HepG2 (cell line): Measurements from ENCODE around the gene PKP4. TPM values are rescaled to one million over a fixed set of nuclear protein-coding genes. Genes with fewer than 3 reads are reported as not detected.
A peak's percentile ranks its signal among the peaks of the same experiment; 100 is the strongest.

Experiments
- BHLHE40 ChIP-seq: IDR thresholded peaks from 2 replicates; pipeline ENCODE4 v1.6.1; 2011; ENCODE audit warnings: low read length, improper control_type of control experiment
- FLYWCH1 ChIP-seq: sonication (generic); formaldehyde crosslinking; IDR thresholded peaks from 2 replicates; pipeline ENCODE4 v1.8.1; 2023; ENCODE audit warnings: mild to moderate bottlenecking, missing genetic modification reagents
- FOXA3 ChIP-seq: IDR thresholded peaks from 2 replicates; pipeline ENCODE4 v1.6.1; 2016; ENCODE audit warnings: missing genetic modification reagents, missing compliant biosample characterization
- GTF3A ChIP-seq: sonication (generic); formaldehyde crosslinking; conservative IDR thresholded peaks from 2 replicates; pipeline ENCODE4 v1.4.0; 2020; ENCODE audit warnings: mild to moderate bottlenecking, missing genetic modification reagents
- HMGA1 ChIP-seq: sonication (generic); formaldehyde crosslinking; conservative IDR thresholded peaks from 2 replicates; pipeline ENCODE4 v1.4.0; 2020; ENCODE audit warnings: missing genetic modification reagents
- HOXD1 ChIP-seq: sonication (generic); formaldehyde crosslinking; IDR thresholded peaks from 2 replicates; pipeline ENCODE4 v1.5.0; 2020; ENCODE audit warnings: missing genetic modification reagents
- MEIS1 ChIP-seq: sonication (generic); formaldehyde crosslinking; IDR thresholded peaks from 2 replicates; pipeline ENCODE4 v1.9.0; 2021; ENCODE audit warnings: mild to moderate bottlenecking, missing genetic modification reagents, moderate library complexity, borderline replicate concordance
- MXI1 ChIP-seq: IDR thresholded peaks from 3 replicates; pipeline ENCODE4 v1.6.1; 2012; ENCODE audit warnings: low read depth, low read length, inconsistent platforms, borderline replicate concordance
- PHF21A ChIP-seq: sonication (generic); formaldehyde crosslinking; IDR thresholded peaks from 2 replicates; pipeline ENCODE4 v1.5.0; 2020; ENCODE audit warnings: mild to moderate bottlenecking, missing genetic modification reagents
- SRSF4 ChIP-seq: fragments of 200-400 bp; formaldehyde crosslinking; IDR thresholded peaks from one replicate; pipeline ENCODE4 v1.6.1; 2018; ENCODE audit warnings: mild to moderate bottlenecking, low read depth, low read length, moderate library complexity; ENCODE audit not compliant: poor library complexity, severe bottlenecking
- TBX2 ChIP-seq: sonication (generic); formaldehyde crosslinking; IDR thresholded peaks from 2 replicates; pipeline ENCODE4 v1.5.0; 2020; ENCODE audit warnings: missing genetic modification reagents, mild to moderate bottlenecking, borderline replicate concordance
- ZBED4 ChIP-seq: sonication (generic); formaldehyde crosslinking; IDR thresholded peaks from 2 replicates; pipeline ENCODE4 v1.4.0; 2020; ENCODE audit warnings: missing genetic modification reagents, borderline replicate concordance
- ZBTB33 ChIP-seq: sonication (generic); formaldehyde crosslinking; IDR thresholded peaks from 2 replicates; pipeline ENCODE4 v1.4.0; 2020; ENCODE audit warnings: missing genetic modification reagents
- ZFP37 ChIP-seq: sonication (generic); formaldehyde crosslinking; IDR thresholded peaks from 2 replicates; pipeline ENCODE4 v1.4.0; 2020; ENCODE audit warnings: missing genetic modification reagents, borderline replicate concordance
- ZNF446 ChIP-seq: sonication (generic); formaldehyde crosslinking; IDR thresholded peaks from 2 replicates; pipeline ENCODE4 v1.5.0; 2020; ENCODE audit warnings: mild to moderate bottlenecking, missing genetic modification reagents
- ZNF543 ChIP-seq: sonication (generic); formaldehyde crosslinking; IDR thresholded peaks from 2 replicates; pipeline ENCODE4 v1.4.0; 2020; ENCODE audit warnings: mild to moderate bottlenecking, missing genetic modification reagents
- ZNF550 ChIP-seq: sonication (generic); formaldehyde crosslinking; IDR thresholded peaks from 2 replicates; pipeline ENCODE4 v1.4.0; 2020; ENCODE audit warnings: mild to moderate bottlenecking, missing genetic modification reagents, borderline replicate concordance
- ZNF878 ChIP-seq: sonication (generic); formaldehyde crosslinking; IDR thresholded peaks from 2 replicates; pipeline ENCODE4 v1.8.1; 2023; ENCODE audit warnings: mild to moderate bottlenecking, missing genetic modification reagents, moderate library complexity
- polyA plus RNA-seq, 8 experiments: library from polyadenylated mRNA; depleted of rRNA in 3 of 8; stranded (reverse) in 7 of 8; unstranded in 1 of 8; fragments of >200 nt; fragmentation: Illumina TruSeq in 4 of 8; extraction: Trizol in 4 of 8; gene quantifications; 2 replicates each; pipeline versions ENCODE4 v1.2.1 to v1.2.3, GENCODE V29; 2011 to 2016; ENCODE audit warnings: low read depth in 4 of 8, missing spikeins in 1 of 8, mixed read lengths in 1 of 8; ENCODE audit not compliant: insufficient read depth in 1 of 8
- total RNA-seq, 5 experiments: library from RNA; depleted of rRNA; stranded (reverse); fragments of >200 nt; fragmentation: Illumina TruSeq; extraction: Trizol; gene quantifications; 2 replicates each; pipeline ENCODE4 v1.2.3, GENCODE V29; 2016; ENCODE audit warnings: low read depth in 1 of 5
- TF ChIP-seq, protein P1 (sequence below): sonication (generic); formaldehyde crosslinking; IDR thresholded peaks from 2 replicates; pipeline ENCODE4 v1.4.0; 2020; ENCODE audit warnings: missing genetic modification reagents
- TF ChIP-seq, protein P2 (sequence below): IDR thresholded peaks from 2 replicates; pipeline ENCODE4 v1.6.1; 2016; ENCODE audit warnings: mild to moderate bottlenecking

The PKP4 gene
- total and polyA plus RNA-seq, 2 of the 13 experiments (the other 11 are each of a cell fraction or from before 2014, with no cell fraction given): 80.9 to 90.5 TPM

DNA sequence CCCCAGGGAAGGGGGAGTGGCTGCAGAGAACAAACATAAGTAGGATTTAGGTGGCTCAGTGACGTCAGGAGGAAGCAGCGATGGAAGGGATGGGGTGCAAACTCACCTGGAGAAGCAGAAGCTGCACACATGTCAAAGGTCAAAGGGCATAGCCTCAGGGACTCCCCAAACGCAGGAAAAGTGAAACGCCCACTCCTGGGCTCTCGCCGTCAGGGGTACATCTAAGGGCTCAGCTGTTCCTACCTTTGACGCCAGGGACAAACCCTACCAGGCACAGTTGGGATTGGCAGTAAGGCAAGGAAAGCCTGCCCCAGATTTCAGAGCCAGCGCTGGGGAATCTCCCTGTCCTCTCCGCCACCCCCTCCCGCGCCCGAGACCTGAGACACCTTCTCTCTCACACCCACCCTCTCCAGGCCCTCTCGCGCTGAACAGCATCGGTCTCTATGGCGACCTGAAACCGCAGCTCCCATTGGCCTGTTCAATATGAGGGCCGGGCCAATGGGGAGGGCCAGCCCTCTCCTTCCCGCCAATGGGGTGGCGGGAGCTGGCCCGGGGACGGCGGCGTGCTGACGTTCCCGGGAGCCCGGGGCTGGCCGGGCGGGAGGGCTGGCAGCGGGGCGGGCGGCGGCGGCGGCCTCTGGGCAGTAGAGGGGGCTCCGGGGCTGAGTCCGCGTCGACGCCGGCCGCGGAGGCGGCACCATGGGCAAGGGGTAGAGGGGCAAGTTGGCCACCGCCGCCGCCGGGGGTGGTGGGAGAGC, at the start of gene PKP4, which contains the start of gene CCDC148 (continued):
- no peak for TF ChIP-seq ZNF543
- TF ChIP-seq PHF21A (CRISPR knock-in tag): no peak
- no peak for TF ChIP-seq ZNF550 (CRISPR knock-in tag)
- peak; percentile 78; the same call in 2 of the 3 replicates for TF ChIP-seq MXI1
- no peak for TF ChIP-seq SRSF4
- no peak for TF ChIP-seq ZNF446 (CRISPR knock-in tag)
- TF ChIP-seq, protein P1, sequence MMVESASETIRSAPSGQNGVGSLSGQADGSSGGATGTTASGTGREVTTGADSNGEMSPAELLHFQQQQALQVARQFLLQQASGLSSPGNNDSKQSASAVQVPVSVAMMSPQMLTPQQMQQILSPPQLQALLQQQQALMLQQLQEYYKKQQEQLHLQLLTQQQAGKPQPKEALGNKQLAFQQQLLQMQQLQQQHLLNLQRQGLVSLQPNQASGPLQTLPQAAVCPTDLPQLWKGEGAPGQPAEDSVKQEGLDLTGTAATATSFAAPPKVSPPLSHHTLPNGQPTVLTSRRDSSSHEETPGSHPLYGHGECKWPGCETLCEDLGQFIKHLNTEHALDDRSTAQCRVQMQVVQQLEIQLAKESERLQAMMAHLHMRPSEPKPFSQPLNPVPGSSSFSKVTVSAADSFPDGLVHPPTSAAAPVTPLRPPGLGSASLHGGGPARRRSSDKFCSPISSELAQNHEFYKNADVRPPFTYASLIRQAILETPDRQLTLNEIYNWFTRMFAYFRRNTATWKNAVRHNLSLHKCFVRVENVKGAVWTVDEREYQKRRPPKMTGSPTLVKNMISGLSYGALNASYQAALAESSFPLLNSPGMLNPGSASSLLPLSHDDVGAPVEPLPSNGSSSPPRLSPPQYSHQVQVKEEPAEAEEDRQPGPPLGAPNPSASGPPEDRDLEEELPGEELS (CRISPR knock-in tag): no peak
- no peak for TF ChIP-seq ZFP37 (CRISPR knock-in tag)
- no peak for TF ChIP-seq ZBTB33
- TF ChIP-seq ZNF878 (CRISPR knock-in tag): 0 out of 2 replicates have a peak, but pooled peaks have one; percentile 35
- TF ChIP-seq, protein P2, sequence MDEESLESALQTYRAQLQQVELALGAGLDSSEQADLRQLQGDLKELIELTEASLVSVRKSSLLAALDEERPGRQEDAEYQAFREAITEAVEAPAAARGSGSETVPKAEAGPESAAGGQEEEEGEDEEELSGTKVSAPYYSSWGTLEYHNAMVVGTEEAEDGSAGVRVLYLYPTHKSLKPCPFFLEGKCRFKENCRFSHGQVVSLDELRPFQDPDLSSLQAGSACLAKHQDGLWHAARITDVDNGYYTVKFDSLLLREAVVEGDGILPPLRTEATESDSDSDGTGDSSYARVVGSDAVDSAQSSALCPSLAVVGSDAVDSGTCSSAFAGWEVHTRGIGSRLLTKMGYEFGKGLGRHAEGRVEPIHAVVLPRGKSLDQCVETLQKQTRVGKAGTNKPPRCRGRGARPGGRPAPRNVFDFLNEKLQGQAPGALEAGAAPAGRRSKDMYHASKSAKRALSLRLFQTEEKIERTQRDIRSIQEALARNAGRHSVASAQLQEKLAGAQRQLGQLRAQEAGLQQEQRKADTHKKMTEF (CRISPR knock-in tag): no peak
- TF ChIP-seq HOXD1 (CRISPR knock-in tag): no peak
- no peak for TF ChIP-seq MEIS1 (CRISPR knock-in tag)
- TF ChIP-seq BHLHE40: no peak; the same call in 1 of the 2 replicates
- 0 out of 2 replicates have a peak, but pooled peaks have one; percentile 16 for TF ChIP-seq ZBED4 (CRISPR knock-in tag)
- TF ChIP-seq TBX2 (CRISPR knock-in tag): peak; percentile 80
- no peak for TF ChIP-seq HMGA1 (CRISPR knock-in tag)
- no peak for TF ChIP-seq GTF3A (CRISPR knock-in tag)
- TF ChIP-seq FOXA3: peak; percentile 8; the same call in 1 of the 2 replicates
- no peak for TF ChIP-seq FLYWCH1 (CRISPR knock-in tag)
